Purkinje cell (primary cell): ENCODE measurements around the gene ABCB4. TPM values are rescaled to one million over a fixed set of nuclear protein-coding genes. Genes with fewer than 3 reads are reported as not detected.

ENCODE experiments used
- polyA plus RNA-seq: library from polyadenylated mRNA; unstranded; fragments of >200 nt; fragmentation: Nextera tagmentation; gene quantifications from 2 replicates; pipeline ENCODE4 v1.2.1, GENCODE V29; 2014

The ABCB4 gene
- polyA plus RNA-seq, result not detected in 2 replicates

GRCh38 chr7:87475359-87476178 is at the start of gene ABCB4:
Gene ABCB4, minus strand, starts transcription at chr7:87475680. Its CDS starts 215 bp downstream, at chr7:87475465.

Other genes with a start within 250 kb of the ABCB4 start
- 4.4 and 16.8 TPM in 2 replicates for gene CROT, start 130.0 kb downstream of the ABCB4 start, polyA plus RNA-seq
- 0.62 and 1.0 TPM in 2 replicates for gene ABCB1, start 125.2 kb upstream of the ABCB4 start, polyA plus RNA-seq
- gene RUNDC3B, start 152.7 kb upstream of the ABCB4 start, polyA plus RNA-seq, result 9.7 and 19.3 TPM in 2 replicates